NCI-H510A (cell line): Measurements from ENCODE around the gene ZNF385C.
"Not testable (repeated sequence)": the region's sequence is repeated elsewhere in the genome, so short reads cannot be mapped to it uniquely, and the experiment has no call there.

Source experiments
- DNase-seq: peaks from one replicate; lab custom pipeline; 2025; lab: John Stamatoyannopoulos, UW

Gene ZNF385C, protein sequence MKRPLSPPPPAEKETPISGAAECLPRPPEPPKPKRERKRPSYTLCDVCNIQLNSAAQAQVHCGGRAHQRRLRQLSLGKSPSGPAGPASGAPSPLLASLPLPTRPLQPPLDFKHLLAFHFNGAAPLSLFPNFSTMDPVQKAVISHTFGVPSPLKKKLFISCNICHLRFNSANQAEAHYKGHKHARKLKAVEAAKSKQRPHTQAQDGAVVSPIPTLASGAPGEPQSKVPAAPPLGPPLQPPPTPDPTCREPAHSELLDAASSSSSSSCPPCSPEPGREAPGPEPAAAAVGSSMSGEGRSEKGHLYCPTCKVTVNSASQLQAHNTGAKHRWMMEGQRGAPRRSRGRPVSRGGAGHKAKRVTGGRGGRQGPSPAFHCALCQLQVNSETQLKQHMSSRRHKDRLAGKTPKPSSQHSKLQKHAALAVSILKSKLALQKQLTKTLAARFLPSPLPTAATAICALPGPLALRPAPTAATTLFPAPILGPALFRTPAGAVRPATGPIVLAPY

GRCh38 chr17:42097691-42098631, at the start of gene ZNF385C:
TSS of gene ZNF385C (minus strand) at chr17:42098473. CDS start at chr17:42063056, 35,417 bp downstream.
- peak; percentile 10 for DNase-seq

- no peak for DNase-seq
Observed at GRCh38 chr17:42146911-42147607, 48.8 kb upstream of the ZNF385C start.

GRCh38 chr17:42143138-42143537, 44.9 kb upstream of the ZNF385C start:
- not testable (repeated sequence) for DNase-seq

GRCh38 chr17:42142371-42142896, 44.2 kb upstream of the ZNF385C start:
- no peak for DNase-seq

DNA sequence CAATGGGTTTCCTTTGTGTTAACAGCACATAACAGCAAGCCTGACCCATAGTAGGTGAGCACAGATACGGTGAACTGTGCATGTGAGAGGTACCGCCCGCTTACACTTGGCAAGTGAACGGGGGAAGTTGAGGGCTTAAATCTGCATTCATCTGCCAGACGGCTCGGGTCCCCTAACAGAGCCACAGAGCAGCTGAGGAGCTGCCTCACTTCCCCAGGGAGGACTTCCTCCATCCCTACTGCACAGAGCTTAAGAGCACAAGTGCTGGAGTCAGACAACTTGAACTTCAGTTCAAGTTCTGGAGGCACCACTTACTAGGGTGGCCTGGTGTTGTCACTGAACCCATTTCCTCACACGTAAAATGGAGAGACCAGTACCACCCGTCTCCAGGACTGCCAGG, 43.1 kb upstream of the ZNF385C start:
- DNase-seq = no peak

GRCh38 chr17:42140690-42141089, 42.4 kb upstream of the ZNF385C start:
- DNase-seq = not testable (repeated sequence)

DNA sequence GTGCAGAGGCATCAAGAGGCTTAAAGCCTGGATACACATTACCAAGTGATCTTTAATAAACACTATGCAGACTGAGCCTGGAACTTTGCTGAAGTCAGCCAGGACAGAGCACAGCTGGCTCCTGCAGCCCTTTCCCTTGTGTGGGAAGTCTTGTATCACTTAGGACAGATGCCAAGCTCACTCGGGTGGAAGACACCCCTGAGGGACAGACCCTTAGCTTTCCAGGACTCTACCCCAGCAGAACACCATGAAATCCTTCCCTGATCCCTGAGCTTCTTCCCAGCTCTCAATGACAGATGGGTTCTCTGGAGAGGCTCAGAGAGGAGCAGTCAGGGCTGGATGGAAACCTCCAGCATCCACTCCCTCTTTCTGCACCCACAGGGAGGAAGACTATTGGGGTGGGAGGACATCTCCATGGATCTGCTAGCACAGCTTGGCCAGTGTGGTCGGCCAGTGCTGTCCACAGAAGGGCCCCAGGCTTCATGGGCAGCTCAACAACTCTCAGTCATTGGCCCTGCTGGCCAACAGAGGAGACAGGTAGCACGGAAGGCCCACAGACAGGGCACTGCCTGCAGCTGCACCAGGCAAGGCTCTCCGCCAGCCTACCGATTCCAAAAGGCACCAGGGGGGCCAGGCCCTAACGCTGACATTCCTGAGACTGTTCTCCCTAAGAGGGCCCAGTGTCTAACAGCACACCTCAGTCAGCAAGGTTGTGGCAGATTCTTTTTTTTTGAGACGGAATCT, 40.6 kb upstream of the ZNF385C start:
- no peak for DNase-seq

DNA sequence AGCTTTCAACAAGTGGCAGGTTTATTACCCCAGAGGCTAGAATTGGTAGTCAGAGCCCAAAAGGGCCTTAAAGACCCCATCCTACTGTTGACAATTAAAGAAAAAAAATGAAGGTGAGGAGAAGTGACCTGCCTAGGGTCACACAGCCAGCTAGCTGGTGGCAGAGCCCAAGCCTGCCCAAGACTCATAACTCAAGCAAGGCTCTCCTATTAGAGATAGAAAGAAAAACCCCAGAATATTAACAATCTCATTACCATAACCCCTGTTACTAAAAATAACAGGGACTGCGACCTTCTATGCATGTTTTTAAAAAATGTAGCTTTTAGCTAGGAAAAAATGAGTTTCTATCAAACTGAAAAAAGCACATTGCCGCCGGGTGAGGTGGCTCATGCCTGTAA, 38.4 kb upstream of the ZNF385C start:
- DNase-seq = no peak

GRCh38 chr17:42135664-42136653, 37.7 kb upstream of the ZNF385C start:
- peak; percentile 70 for DNase-seq

- DNase-seq = no peak
Observed at GRCh38 chr17:42135151-42135550, 36.9 kb upstream of the ZNF385C start.

DNA sequence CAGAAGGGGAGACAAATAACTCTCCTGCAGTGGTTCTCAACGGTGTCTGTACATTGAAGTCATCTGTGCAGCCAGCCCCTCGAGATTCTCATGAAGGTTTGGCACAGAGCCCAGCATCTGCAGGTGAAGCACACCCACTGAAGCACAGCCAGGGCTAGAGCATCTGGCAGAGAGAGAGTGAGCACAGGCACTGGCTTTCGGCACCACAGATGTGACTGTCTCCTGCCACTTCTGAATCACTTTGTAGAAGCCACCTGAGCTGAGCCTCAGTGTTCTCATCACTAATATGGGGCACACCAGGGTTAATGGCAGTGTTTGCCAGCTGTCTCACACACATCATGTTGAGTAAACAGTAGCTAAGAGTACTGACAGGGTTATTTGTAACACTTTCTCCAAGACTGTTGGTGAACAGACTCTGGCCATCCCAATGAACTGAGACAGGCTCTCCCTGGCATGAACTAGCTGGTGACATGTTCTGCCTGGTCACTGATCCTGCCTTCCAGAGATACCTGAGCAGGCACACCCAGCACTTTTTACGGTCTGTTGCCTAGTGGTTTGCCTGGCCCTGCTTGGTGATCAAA, 35.3 kb upstream of the ZNF385C start:
- DNase-seq = peak; percentile 84

GRCh38 chr17:42132941-42133340, 34.7 kb upstream of the ZNF385C start:
- DNase-seq = peak; percentile 48

DNA sequence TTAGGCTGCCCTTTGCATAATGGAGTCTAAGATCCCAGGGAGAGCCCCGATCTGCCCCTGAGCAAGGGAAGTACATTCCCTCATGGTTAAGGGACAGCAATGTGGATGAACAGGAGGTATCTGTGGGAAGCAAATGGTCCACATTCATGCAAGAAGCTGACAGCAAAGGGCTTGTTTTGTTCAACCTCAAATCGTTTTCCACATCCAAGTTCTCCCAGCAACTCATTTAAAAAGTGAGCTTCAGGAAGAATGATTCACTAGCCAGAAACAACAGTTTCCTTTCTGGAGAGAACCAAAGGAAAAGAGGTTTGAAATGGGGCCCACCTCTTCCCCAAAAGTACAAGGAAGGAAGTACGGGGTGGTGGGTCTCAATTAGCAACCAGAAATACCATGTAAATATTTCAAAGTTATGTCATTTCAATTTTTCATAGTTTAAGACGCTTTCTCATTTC, 33.7 kb upstream of the ZNF385C start:
- DNase-seq = no peak

DNA sequence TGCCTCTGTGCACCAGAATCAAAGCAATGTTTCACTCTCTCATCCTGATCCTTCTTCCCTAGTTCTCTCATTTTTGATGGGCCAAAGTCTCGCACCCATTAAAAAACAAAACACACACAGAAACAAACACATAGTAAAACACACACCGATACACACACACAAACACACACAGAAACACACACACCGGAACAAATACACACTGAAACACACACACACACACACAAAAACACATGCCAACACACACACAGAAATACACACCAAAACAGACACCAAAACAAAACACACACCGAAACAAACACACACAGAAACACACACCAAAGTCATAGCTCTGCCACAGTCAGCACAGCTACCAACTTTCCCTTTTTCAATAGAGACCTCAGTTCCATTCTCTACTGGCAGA, 33.0 kb upstream of the ZNF385C start:
- no peak for DNase-seq

GRCh38 chr17:42130310-42130936, 32.1 kb upstream of the ZNF385C start:
- no peak for DNase-seq

- DNase-seq = no peak
Observed at GRCh38 chr17:42129109-42129837, 31.0 kb upstream of the ZNF385C start.

GRCh38 chr17:42127414-42127813, 29.1 kb upstream of the ZNF385C start:
- DNase-seq = no peak

DNA sequence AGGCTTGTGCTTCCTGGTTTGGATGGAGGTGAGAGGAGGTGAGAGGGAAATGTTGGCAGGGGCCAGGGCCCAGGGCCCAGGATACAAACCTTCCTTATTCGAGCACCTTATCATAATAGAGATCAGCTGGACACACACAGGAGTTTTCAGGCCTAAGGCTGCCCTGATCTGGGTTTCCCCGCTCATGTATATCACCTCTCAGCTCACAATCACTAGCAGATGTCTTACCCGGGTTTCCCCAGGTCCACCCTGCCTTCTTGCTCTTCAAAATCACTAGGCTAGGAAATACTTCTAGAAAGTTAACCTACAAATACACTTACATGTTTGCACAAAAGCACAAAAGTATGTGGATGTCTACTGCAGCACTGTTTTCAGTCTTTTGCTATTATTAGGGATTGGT, 28.6 kb upstream of the ZNF385C start:
- DNase-seq = no peak
